Measurements from ENCODE around the gene CELF1. TPM values are rescaled to one million over a fixed set of nuclear protein-coding genes. Genes with fewer than 3 reads are reported as not detected.

Gene CELF1
- total and polyA plus RNA-seq, 2 donors (not counting 1 experiment from before 2014, with no cell fraction given): 52.0 to 153 TPM

DNA sequence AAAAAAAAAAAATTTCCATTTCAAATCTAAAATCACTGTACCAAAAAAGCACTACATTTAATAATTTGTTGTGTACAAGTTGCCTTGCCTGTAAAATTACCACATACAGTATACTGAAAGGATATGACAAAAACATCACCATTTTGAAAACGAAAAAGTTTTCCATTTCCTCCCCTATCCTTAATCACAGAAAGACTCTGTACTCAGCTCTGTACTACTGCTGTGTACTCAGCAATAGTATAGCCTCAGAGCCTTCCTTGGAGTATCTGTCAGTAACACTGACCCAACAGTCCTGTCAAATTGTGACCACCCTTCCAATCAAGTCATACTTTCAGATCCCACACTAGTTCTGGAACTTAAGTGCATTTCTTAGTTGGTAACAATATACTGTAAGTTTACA is 48.0 kb downstream of the CELF1 start:
- Histone ChIP-seq H2AFZ (ENCODE audit: insufficient read depth, low read depth, low read length, poor library complexity, severe bottlenecking) (no peak overlapping the region), H3K36me3 (replicated peaks in 1 of 2; ENCODE audit: control extremely low read depth in 1 of 2, control insufficient read depth in 1 of 2, extremely low read depth in 1 of 2, insufficient read depth in 2 of 2, low read length in 1 of 2) (peaks cover 7 to 12% of the 10 kb centered on the region in 2 experiments), H3K4me2 (replicated peaks; ENCODE audit: low read depth, low read length, poor library complexity, severe bottlenecking) (no peak overlapping the region), H3K27me3 (replicated peaks in 1 of 4; ENCODE audit: control extremely low read depth in 1 of 4, control insufficient read depth in 3 of 4, insufficient read depth in 4 of 4, low read length in 3 of 4) (no peaks in the 10 kb centered on the region), H4K20me1 (ENCODE audit: control insufficient read depth, insufficient read depth, low read length, poor library complexity, severe bottlenecking) (peaks cover 43% of the 10 kb centered on the region), H3K9ac (ENCODE audit: low read length) (no peak overlapping the region), H3K9me3 (ENCODE audit: control extremely low read depth in 1 of 3, control insufficient read depth in 2 of 3, insufficient read depth in 1 of 3, low read length in 2 of 3) (no peaks in the 10 kb centered on the region), H3K4me1 (ENCODE audit: control insufficient read depth in 2 of 2, insufficient read depth in 2 of 2, low read length in 2 of 2) (peaks cover 32 to 39% of the 10 kb centered on the region in 2 donors), H3K27ac (ENCODE audit: low read length in 2 of 2) (no peak overlapping the region), H3K79me2 (ENCODE audit: control insufficient read depth, insufficient read depth, low read length) (peaks cover 92% of the 10 kb centered on the region), H3K4me3 (ENCODE audit: control extremely low read depth in 1 of 5, extremely low read depth in 1 of 5, insufficient read depth in 1 of 5, low read depth in 2 of 5, low read length in 4 of 5) (no peak overlapping the region)
- intact Hi-C loops (cut with micrococcal nuclease): no loop called here
- Mint-ChIP-seq H3K27ac (no peak overlapping the region), H3K27me3 (no peaks in the 10 kb centered on the region), H3K9me3 (ENCODE audit: insufficient read depth) (no peaks in the 10 kb centered on the region), H3K4me3 (no peak overlapping the region), H3K4me1 (peaks cover 67% of the 10 kb centered on the region)
- POLR2A ChIA-PET: interaction anchor here (0.6 kb wide), 1 partner anchor 41 kb away, joined by 3 read pairs; no protein-coding TSS in a partner anchor
- DNase-seq (no peak), ATAC-seq (ENCODE audit: low read depth) (no peak)
- TF ChIP-seq EZH2 (IDR thresholded peaks at IDR 0.05; ENCODE audit: borderline replicate concordance, insufficient read depth, low read depth, low read length, poor library complexity, severe bottlenecking) (no peak), CTCF (IDR thresholded peaks at IDR 0.05) (no peak)
- CTCF ChIA-PET: interaction anchor here (1.0 kb wide), 1 partner anchor 22 kb away, joined by 3 read pairs; no protein-coding TSS in a partner anchor
- WGBS (ENCODE audit: insufficient coverage): 83% methylated on average over 1 of the region's 1 CpG

GRCh38 chr11:47503227-47503626 is 49.7 kb downstream of the CELF1 start:
- intact Hi-C loops (cut with micrococcal nuclease): no loop called here
- ATAC-seq (ENCODE audit: low read depth) (no peak), DNase-seq (no peak)
- no peak overlapping the region for H3K4me3 ChIP-seq (ENCODE audit: control extremely low read depth in 1 of 5, extremely low read depth in 1 of 5, insufficient read depth in 1 of 5, low read depth in 2 of 5, low read length in 4 of 5)
- H3K27ac ChIP-seq (ENCODE audit: low read length in 2 of 2): peak overlapping the region in 1 of 2 donors; percentile 11
- POLR2A ChIA-PET: no interaction called here
- peaks cover 8 to 13% of the 10 kb centered on the region in 2 experiments for H3K36me3 ChIP-seq (replicated peaks in 1 of 2; ENCODE audit: control extremely low read depth in 1 of 2, control insufficient read depth in 1 of 2, extremely low read depth in 1 of 2, insufficient read depth in 2 of 2, low read length in 1 of 2)
- no peak overlapping the region for H3K27ac Mint-ChIP-seq
- H2AFZ ChIP-seq (ENCODE audit: insufficient read depth, low read depth, low read length, poor library complexity, severe bottlenecking): no peak overlapping the region
- no peaks in the 10 kb centered on the region for H3K27me3 Mint-ChIP-seq
- no peak for TF ChIP-seq EZH2 (IDR thresholded peaks at IDR 0.05; ENCODE audit: borderline replicate concordance, insufficient read depth, low read depth, low read length, poor library complexity, severe bottlenecking)
- no peak for TF ChIP-seq CTCF (IDR thresholded peaks at IDR 0.05)
- H3K9ac ChIP-seq (ENCODE audit: low read length): no peak overlapping the region
- peaks cover 67% of the 10 kb centered on the region for H3K4me1 Mint-ChIP-seq
- H3K9me3 Mint-ChIP-seq (ENCODE audit: insufficient read depth): no peaks in the 10 kb centered on the region
- H3K79me2 ChIP-seq (ENCODE audit: control insufficient read depth, insufficient read depth, low read length): peaks cover 92% of the 10 kb centered on the region
- CTCF ChIA-PET: interaction anchor here (1.0 kb wide), 1 partner anchor 10 kb away, joined by 3 read pairs; no protein-coding TSS in a partner anchor
- H3K4me1 ChIP-seq (ENCODE audit: control insufficient read depth in 2 of 2, insufficient read depth in 2 of 2, low read length in 2 of 2): peaks cover 32 to 39% of the 10 kb centered on the region in 2 donors
- peaks cover 51% of the 10 kb centered on the region for H4K20me1 ChIP-seq (ENCODE audit: control insufficient read depth, insufficient read depth, low read length, poor library complexity, severe bottlenecking)
- H3K9me3 ChIP-seq (ENCODE audit: control extremely low read depth in 1 of 3, control insufficient read depth in 2 of 3, insufficient read depth in 1 of 3, low read length in 2 of 3): no peaks in the 10 kb centered on the region
- no peaks in the 10 kb centered on the region for H3K27me3 ChIP-seq (replicated peaks in 1 of 4; ENCODE audit: control extremely low read depth in 1 of 4, control insufficient read depth in 3 of 4, insufficient read depth in 4 of 4, low read length in 3 of 4)
- H3K4me3 Mint-ChIP-seq: no peak overlapping the region
- H3K4me2 ChIP-seq (replicated peaks; ENCODE audit: low read depth, low read length, poor library complexity, severe bottlenecking): no peak overlapping the region
